Measurements from ENCODE around the gene PCDHB7. TPM values are rescaled to one million over a fixed set of nuclear protein-coding genes. Genes with fewer than 3 reads are reported as not detected.
"Not testable (repeated sequence)": the region's sequence is repeated elsewhere in the genome, so short reads cannot be mapped to it uniquely, and the experiment has no call there.

The PCDHB7 gene
- total RNA-seq, 4 donors from 2014 or later = 0.49 to 1.5 (median 1.3) TPM

- TF ChIP-seq CTCF (IDR thresholded peaks at IDR 0.05; ENCODE audit: low read depth) = no peak
These were observed 19.8 kb downstream of the PCDHB7 start, which contains the start of gene PCDHB10 for GRCh38 chr5:141192110-141192725. PCDHB10 (plus strand) TSS chr5:141192353; CDS start chr5:141192553, 200 bp downstream.

GRCh38 chr5:141196363-141196762, 23.9 kb downstream of the PCDHB7 start:
- no peak for TF ChIP-seq CTCF (IDR thresholded peaks at IDR 0.05; ENCODE audit: low read depth)

- TF ChIP-seq CTCF (IDR thresholded peaks at IDR 0.05; ENCODE audit: low read depth) = no peak
These were observed 27.2 kb downstream of the PCDHB7 start, which contains the start of gene PCDHB11 for GRCh38 chr5:141199359-141200235. PCDHB11 (plus strand) TSS chr5:141199627; CDS start chr5:141199775, 148 bp downstream.

- TF ChIP-seq CTCF (IDR thresholded peaks at IDR 0.05; ENCODE audit: low read depth) = no peak
These were observed 36.0 kb downstream of the PCDHB7 start, which contains the start of gene PCDHB12 for GRCh38 chr5:141208478-141208877. PCDHB12 (plus strand) TSS chr5:141208719; CDS start chr5:141208908, 189 bp downstream.

- TF ChIP-seq CTCF (IDR thresholded peaks at IDR 0.05; ENCODE audit: low read depth) = not testable (repeated sequence)
These were observed 41.4 kb downstream of the PCDHB7 start, which contains the start of gene PCDHB13 for GRCh38 chr5:141213656-141214339. PCDHB13 (plus strand) TSS chr5:141213919; CDS start chr5:141214124, 205 bp downstream.

GRCh38 chr5:141223112-141223783, 50.8 kb downstream of the PCDHB7 start, which contains the start of gene PCDHB14:
PCDHB14 (plus strand) TSS chr5:141223343; CDS start chr5:141223506, 163 bp downstream.
- TF ChIP-seq CTCF (IDR thresholded peaks at IDR 0.05; ENCODE audit: low read depth) = no peak

Other genes with a start within 250 kb of the PCDHB7 start
- gene PCDHAC1, start 246.3 kb upstream of the PCDHB7 start, total RNA-seq = 1 to 10 TPM in 1 of 4 donors, under 1 TPM in 3; 0.44 to 1.9 (median 0.74) TPM
- 1 to 10 TPM in 1 of 4 donors, under 1 TPM in 3; 0.49 to 1.1 (median 0.81) TPM for gene PCDHAC2, start 206.2 kb upstream of the PCDHB7 start, total RNA-seq
- gene PCDHB1, start 121.3 kb upstream of the PCDHB7 start, total RNA-seq = not detected
- gene PCDHB2, start 78.0 kb upstream of the PCDHB7 start, total RNA-seq = 1 to 10 TPM; 1.8 to 3.2 (median 2.1) TPM
- gene PCDHB3, start 72.2 kb upstream of the PCDHB7 start, total RNA-seq = 1 to 10 TPM in 3 of 4 donors, under 1 TPM in 1; 0.85 to 3.8 (median 2.4) TPM
- 1 to 10 TPM; 2.0 to 7.0 (median 4.1) TPM for gene PCDHB4, start 50.8 kb upstream of the PCDHB7 start, total RNA-seq
- 1 to 10 TPM in 2 of 4 donors, under 1 TPM in 2; 0.33 to 3.4 (median 1.6) TPM for gene PCDHB5, start 37.4 kb upstream of the PCDHB7 start, total RNA-seq
- 1 to 10 TPM in 1 of 4 donors, under 1 TPM in 2, not detected in 1; 0.85 to 1.3 (median 0.94) TPM for gene PCDHB6, start 22.6 kb upstream of the PCDHB7 start, total RNA-seq
- 1 to 10 TPM in 1 of 4 donors, under 1 TPM in 3; 0.38 to 1.1 (median 0.67) TPM for gene PCDHB8, start 5.1 kb downstream of the PCDHB7 start, total RNA-seq
- 1 to 10 TPM; 2.2 to 4.9 (median 2.7) TPM for gene PCDHB16, start 9.7 kb downstream of the PCDHB7 start, total RNA-seq
- 1 to 10 TPM; 1.0 to 2.4 (median 2.1) TPM for gene PCDHB9, start 14.5 kb downstream of the PCDHB7 start, total RNA-seq
- 1 to 10 TPM; 2.4 to 4.7 (median 2.4) TPM for gene PCDHB10, start 19.7 kb downstream of the PCDHB7 start, total RNA-seq
- gene PCDHB11, start 27.0 kb downstream of the PCDHB7 start, total RNA-seq = 1 to 10 TPM; 1.4 to 3.5 (median 2.1) TPM
- gene PCDHB12, start 36.1 kb downstream of the PCDHB7 start, total RNA-seq = 1 to 10 TPM; 1.0 to 3.1 (median 2.3) TPM
- 1 to 10 TPM; 1.9 to 3.8 (median 2.8) TPM for gene PCDHB13, start 41.3 kb downstream of the PCDHB7 start, total RNA-seq
- 1 to 10 TPM; 1.8 to 3.8 (median 2.1) TPM for gene PCDHB14, start 50.7 kb downstream of the PCDHB7 start, total RNA-seq
- gene PCDHB15, start 72.8 kb downstream of the PCDHB7 start, total RNA-seq = 1 to 10 TPM in 2 of 4 donors, under 1 TPM in 2; 0.34 to 1.9 (median 0.96) TPM
- gene SLC25A2, start 131.4 kb downstream of the PCDHB7 start, total RNA-seq = 1 to 10 TPM in 2 of 4 donors, under 1 TPM in 2; 0.85 to 2.3 (median 1.0) TPM
- 10 to 100 TPM; 41.1 to 77.9 (median 50.1) TPM for gene TAF7, start 148.1 kb downstream of the PCDHB7 start, total RNA-seq
- gene PCDHGA1, start 157.9 kb downstream of the PCDHB7 start, total RNA-seq = under 1 TPM; under 0.01 to 0.38 (median 0.33) TPM
- gene PCDHGA2, start 166.1 kb downstream of the PCDHB7 start, total RNA-seq = 1 to 10 TPM; 2.3 to 6.5 (median 2.6) TPM
- gene PCDHGA3, start 171.2 kb downstream of the PCDHB7 start, total RNA-seq = 1 to 10 TPM; 1.8 to 3.6 (median 2.4) TPM
- gene PCDHGB1, start 177.5 kb downstream of the PCDHB7 start, total RNA-seq = 1 to 10 TPM in 3 of 4 donors, under 1 TPM in 1; 0.75 to 2.3 (median 1.5) TPM
- 1 to 10 TPM; 2.7 to 4.0 (median 3.5) TPM for gene PCDHGA4, start 182.4 kb downstream of the PCDHB7 start, total RNA-seq
- 1 to 10 TPM; 2.1 to 5.3 (median 3.8) TPM for gene PCDHGB2, start 187.3 kb downstream of the PCDHB7 start, total RNA-seq
- 1 to 10 TPM; 2.7 to 5.8 (median 3.3) TPM for gene PCDHGA5, start 191.5 kb downstream of the PCDHB7 start, total RNA-seq
- 1 to 10 TPM; 1.5 to 4.4 (median 1.9) TPM for gene PCDHGB3, start 197.6 kb downstream of the PCDHB7 start, total RNA-seq
- gene PCDHGA6, start 201.2 kb downstream of the PCDHB7 start, total RNA-seq = 1 to 10 TPM; 3.1 to 6.2 (median 3.4) TPM
- 1 to 10 TPM; 1.8 to 5.1 (median 3.7) TPM for gene PCDHGA7, start 210.1 kb downstream of the PCDHB7 start, total RNA-seq
- 1 to 10 TPM; 2.3 to 4.1 (median 3.1) TPM for gene PCDHGB4, start 215.1 kb downstream of the PCDHB7 start, total RNA-seq
- 1 to 10 TPM; 1.5 to 2.8 (median 1.5) TPM for gene PCDHGA8, start 220.0 kb downstream of the PCDHB7 start, total RNA-seq
- 1 to 10 TPM; 5.3 to 7.0 (median 6.7) TPM for gene PCDHGB5, start 225.3 kb downstream of the PCDHB7 start, total RNA-seq
- gene PCDHGA9, start 230.1 kb downstream of the PCDHB7 start, total RNA-seq = 1 to 10 TPM; 4.1 to 8.3 (median 5.6) TPM
- 1 to 10 TPM; 4.6 to 7.7 (median 5.8) TPM for gene PCDHGB6, start 235.4 kb downstream of the PCDHB7 start, total RNA-seq
- gene PCDHGA10, start 240.3 kb downstream of the PCDHB7 start, total RNA-seq = 1 to 10 TPM; 4.4 to 6.0 (median 4.6) TPM
- 10 to 100 TPM in 1 of 4 donors, 1 to 10 TPM in 3; 7.2 to 10.4 (median 8.2) TPM for gene PCDHGB7, start 245.0 kb downstream of the PCDHB7 start, total RNA-seq
- gene PCDHGA11, start 248.4 kb downstream of the PCDHB7 start, total RNA-seq = 1 to 10 TPM; 3.4 to 6.2 (median 4.2) TPM